SK-N-MC (cell line): ENCODE results near the gene MSANTD2.

ENCODE experiments used
- DNase-seq: peaks from one replicate; pipeline ENCODE4 v3.0.0-alpha.2; 2011; ENCODE audit warnings: low read depth, low spot score
- H3K27ac ChIP-seq: fragments of 200-600 bp; sonication (generic); 2 replicates; pipeline ENCODE4 v1.5.1; 2016; ENCODE audit warnings: mixed run types
- H3K36me3 ChIP-seq: fragments of 200-600 bp; sonication (generic); 2 replicates; pipeline ENCODE4 v1.6.1; 2017; ENCODE audit warnings: antibody characterized with exemption, low read length, mixed read lengths; ENCODE audit not compliant: insufficient read depth
- H3K4me3 ChIP-seq: fragments of 200-600 bp; sonication (generic); 2 replicates; pipeline ENCODE4 v1.5.1; 2016
- H3K9ac ChIP-seq: fragments of 200-600 bp; sonication (generic); 2 replicates; pipeline ENCODE4 v1.8.0; 2017; ENCODE audit warnings: mixed run types, mixed read lengths; ENCODE audit not compliant: insufficient read length
- H3K9me3 ChIP-seq: fragments of 200-600 bp; sonication (generic); 2 replicates; pipeline ENCODE4 v1.6.1; 2017; ENCODE audit warnings: low read depth, mild to moderate bottlenecking, antibody characterized with exemption, low read length, moderate library complexity, mixed read lengths
- EZH2 ChIP-seq: fragments of 200-600 bp; sonication (generic); IDR thresholded peaks from one replicate; pipeline ENCODE4 v1.6.1; 2017; ENCODE audit warnings: antibody characterized with exemption
- FOXP2 ChIP-seq: optimal IDR thresholded peaks from 2 replicates; pipeline ENCODE3; 2011; ENCODE audit warnings: mild to moderate bottlenecking, moderate library complexity; ENCODE audit not compliant: insufficient read depth; ENCODE audit errors: extremely low read length, control extremely low read depth
- POLR2AphosphoS5 ChIP-seq: IDR thresholded peaks from 2 replicates; pipeline ENCODE4 v1.6.1; 2012; ENCODE audit warnings: mild to moderate bottlenecking, low read depth, low read length, borderline replicate concordance

The MSANTD2 gene

GRCh38 chr11:124769806-124770774 is 30.1 kb downstream of the MSANTD2 start:
- Histone ChIP-seq H3K36me3 (peaks cover 5% of the 10 kb centered on the region), H3K9ac (no peak overlapping the region), H3K27ac (no peak overlapping the region), H3K4me3 (no peak overlapping the region), H3K9me3 (no peaks in the 10 kb centered on the region)
- DNase-seq: no peak
- TF ChIP-seq POLR2AphosphoS5 (no peak), EZH2 (no peak), FOXP2 (no peak)

- Histone ChIP-seq H3K27ac (no peak overlapping the region), H3K4me3 (no peak overlapping the region), H3K9ac (no peak overlapping the region), H3K36me3 (peaks cover 5% of the 10 kb centered on the region), H3K9me3 (no peaks in the 10 kb centered on the region)
- DNase-seq: no peak
- no peak for TF ChIP-seq POLR2AphosphoS5
- TF ChIP-seq EZH2: no peak
- no peak for TF ChIP-seq FOXP2
Measured at GRCh38 chr11:124768914-124769313, 31.3 kb downstream of the MSANTD2 start.

- DNase-seq: no peak
- peaks cover 4% of the 10 kb centered on the region for H3K36me3 ChIP-seq
- H3K9me3 ChIP-seq: no peaks in the 10 kb centered on the region
- TF ChIP-seq EZH2 (no peak), FOXP2 (no peak), POLR2AphosphoS5 (no peak)
- no peak overlapping the region for H3K4me3 ChIP-seq
- H3K9ac ChIP-seq: no peak overlapping the region
- no peak overlapping the region for H3K27ac ChIP-seq
Measured at GRCh38 chr11:124766156-124766555, 34.0 kb downstream of the MSANTD2 start.

- DNase-seq: no peak
- Histone ChIP-seq H3K4me3 (peak overlapping the region; percentile 77), H3K27ac (no peak overlapping the region), H3K9ac (no peak overlapping the region), H3K9me3 (no peaks in the 10 kb centered on the region), H3K36me3 (peaks cover 2% of the 10 kb centered on the region)
- TF ChIP-seq EZH2 (no peak), FOXP2 (no peak), POLR2AphosphoS5 (no peak)
Measured at GRCh38 chr11:124763156-124763947, 36.9 kb downstream of the MSANTD2 start.

- Histone ChIP-seq H3K27ac (no peak overlapping the region), H3K9ac (no peak overlapping the region), H3K4me3 (peak overlapping the region; percentile 77), H3K9me3 (no peaks in the 10 kb centered on the region), H3K36me3 (peaks cover 2% of the 10 kb centered on the region)
- DNase-seq: no peak
- TF ChIP-seq FOXP2 (no peak), POLR2AphosphoS5 (no peak), EZH2 (no peak)
Measured at GRCh38 chr11:124762624-124763155, 37.5 kb downstream of the MSANTD2 start.

- H3K9ac ChIP-seq: no peak within 1 kb of the TSS
- peaks cover 2% of the 10 kb centered on the region; the same call in 1 of the 2 replicates for H3K36me3 ChIP-seq
- DNase-seq: no peak
- TF ChIP-seq EZH2 (no peak), POLR2AphosphoS5 (no peak), FOXP2 (no peak)
- H3K27ac ChIP-seq: no peak within 1 kb of the TSS
- H3K4me3 ChIP-seq: peak within 1 kb of the TSS; percentile 77
- H3K9me3 ChIP-seq: no peaks in the 10 kb centered on the region
Measured at GRCh38 chr11:124762105-124762623, 38.0 kb downstream of the MSANTD2 start, which contains the start of gene ESAM. ESAM (minus strand) TSS chr11:124762290; CDS start chr11:124762154, 136 bp downstream.

- TF ChIP-seq POLR2AphosphoS5 (no peak), EZH2 (no peak), FOXP2 (no peak)
- Histone ChIP-seq H3K27ac (no peak overlapping the region), H3K36me3 (no peaks in the 10 kb centered on the region), H3K9me3 (no peaks in the 10 kb centered on the region), H3K4me3 (peak overlapping the region; percentile 77), H3K9ac (no peak overlapping the region)
- DNase-seq: no peak
Measured at GRCh38 chr11:124761301-124762104, 38.7 kb downstream of the MSANTD2 start.
